HS-27A (cell line): ENCODE measurements around the gene ITGA1.
"Not testable (repeated sequence)": the region's sequence is repeated elsewhere in the genome, so short reads cannot be mapped to it uniquely, and the experiment has no call there.

ENCODE experiments used
- DNase-seq: peaks from one replicate; pipeline ENCODE4 v3.0.0-alpha.2; 2012; ENCODE audit warnings: low read depth, missing footprints

Gene ITGA1

DNA sequence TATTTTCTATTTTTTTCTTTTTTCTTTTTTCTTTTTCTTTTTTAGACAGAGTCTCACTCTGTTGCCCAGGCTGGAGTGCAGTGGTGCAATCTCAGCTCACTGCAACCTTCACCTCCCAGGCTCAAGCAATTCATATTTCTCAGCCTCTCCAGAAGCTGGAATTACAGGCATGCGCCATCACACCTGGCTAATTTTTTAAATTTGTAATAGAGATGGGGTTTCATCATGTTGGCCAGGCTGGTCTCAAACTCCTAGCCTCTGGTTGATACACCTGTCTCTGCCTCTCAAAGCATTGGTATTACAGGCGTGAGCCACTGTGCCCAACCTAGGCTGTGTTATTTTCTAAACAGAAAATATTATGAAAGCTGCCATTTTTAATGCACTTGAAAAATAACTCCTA lies 78.3 kb downstream of the ITGA1 start:
- not testable (repeated sequence) for DNase-seq

- no peak for DNase-seq
Observed at GRCh38 chr5:52867809-52868208, 80.1 kb downstream of the ITGA1 start.

GRCh38 chr5:52868417-52868816 lies 80.7 kb downstream of the ITGA1 start:
- no peak for DNase-seq

- no peak for DNase-seq
Observed at GRCh38 chr5:52869391-52869790, 81.7 kb downstream of the ITGA1 start.

GRCh38 chr5:52870448-52870847 lies 82.7 kb downstream of the ITGA1 start:
- no peak for DNase-seq

GRCh38 chr5:52875827-52876226 lies 88.1 kb downstream of the ITGA1 start:
- no peak for DNase-seq

DNA sequence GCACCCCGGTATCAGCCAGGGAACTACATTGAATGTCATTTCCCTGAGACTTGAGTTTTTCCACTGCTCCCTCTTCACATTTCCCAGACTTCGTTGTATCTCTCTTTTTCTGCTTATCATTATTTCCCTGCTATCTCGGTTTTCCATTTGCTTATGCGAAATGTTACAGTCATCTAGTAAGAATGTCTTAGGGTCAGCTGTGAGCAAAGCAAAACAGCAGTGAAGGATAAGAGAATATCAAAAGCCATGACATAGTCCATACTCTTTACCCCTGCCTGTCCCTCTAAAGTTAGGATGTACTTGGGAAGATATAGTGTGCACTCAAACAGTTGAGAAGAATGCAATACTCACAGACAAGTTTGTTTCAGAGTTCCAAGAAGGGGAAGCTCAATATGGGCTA lies 88.7 kb downstream of the ITGA1 start:
- no peak for DNase-seq

DNA sequence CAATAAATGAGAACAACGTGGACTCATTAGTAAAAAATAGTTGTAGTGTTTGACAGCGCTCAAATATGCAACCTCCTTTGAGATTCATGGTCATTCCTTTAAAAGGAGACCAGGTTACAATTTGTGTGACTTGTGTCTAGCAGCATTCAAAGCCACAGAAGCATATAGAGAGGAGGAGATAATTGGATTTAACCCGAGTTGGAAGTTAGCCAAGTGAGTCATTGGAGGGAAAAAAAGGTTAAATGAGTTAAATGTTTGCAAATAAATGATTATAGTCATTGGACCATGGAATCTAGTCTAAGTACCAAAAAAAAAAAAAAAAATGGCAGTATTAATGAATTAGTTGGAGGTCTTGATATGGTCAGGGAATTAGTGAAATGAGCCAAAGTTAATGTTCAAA lies 90.9 kb downstream of the ITGA1 start:
- no peak for DNase-seq

DNA sequence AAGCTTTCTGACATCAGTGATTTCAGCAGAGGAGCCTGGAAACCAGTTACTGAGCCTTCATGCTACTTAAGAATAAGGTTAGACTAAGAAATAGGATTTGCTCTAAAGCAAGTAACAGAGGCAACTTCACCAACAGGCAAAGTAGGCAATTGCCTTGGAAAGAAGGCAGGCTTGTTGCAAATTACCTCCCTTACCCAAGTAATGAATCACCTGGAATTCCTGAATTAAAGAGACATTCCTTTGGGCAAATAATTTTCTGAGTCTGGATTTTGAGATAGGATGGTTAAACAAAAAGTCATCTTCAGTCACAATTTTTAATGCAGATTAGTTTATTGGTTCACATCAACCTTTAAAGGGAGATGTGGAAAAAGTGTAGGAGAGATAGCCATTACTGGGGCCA lies 92.8 kb downstream of the ITGA1 start:
- DNase-seq = no peak

GRCh38 chr5:52881468-52881867 lies 93.8 kb downstream of the ITGA1 start:
- DNase-seq = no peak

DNA sequence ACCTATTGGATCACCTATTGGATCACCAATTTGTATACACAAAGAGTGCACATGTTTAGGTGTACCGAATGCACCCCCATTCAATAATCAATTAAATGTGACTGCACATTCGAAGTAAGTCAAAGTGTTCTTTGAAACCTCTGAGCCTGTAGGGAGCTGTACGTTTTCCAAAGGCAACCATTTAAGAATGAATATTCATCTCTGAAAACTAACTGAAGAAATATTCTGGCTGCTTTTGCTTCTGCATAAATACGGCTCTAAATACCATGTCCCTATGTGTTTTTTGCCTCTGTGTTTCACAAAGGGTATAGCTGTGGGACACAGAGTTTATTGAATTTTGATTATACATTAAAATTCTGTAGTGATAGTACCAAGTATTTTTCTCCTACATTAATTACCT lies 95.4 kb downstream of the ITGA1 start:
- no peak for DNase-seq

- DNase-seq = no peak
Observed at GRCh38 chr5:52884453-52884852, 96.7 kb downstream of the ITGA1 start.

- DNase-seq = no peak
Observed at GRCh38 chr5:52885614-52886013, 97.9 kb downstream of the ITGA1 start.

DNA sequence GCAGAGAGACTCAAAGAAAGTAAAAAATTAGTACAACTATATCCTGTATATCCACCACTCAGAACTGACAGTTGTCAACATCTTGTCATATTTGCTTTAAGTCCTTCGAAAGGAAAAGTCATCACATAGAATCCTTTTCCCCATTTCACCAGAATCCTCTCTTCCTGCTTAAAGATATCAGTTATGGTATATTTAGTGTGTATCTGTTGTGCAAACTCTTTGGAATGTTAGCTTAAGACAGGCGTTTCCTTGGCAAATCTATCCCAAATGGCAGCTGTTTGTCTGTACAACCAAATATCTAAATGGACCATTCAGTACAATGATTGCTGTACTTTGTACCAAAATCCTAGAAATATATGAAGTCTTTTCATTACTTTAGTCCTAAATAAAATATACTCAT lies 98.5 kb downstream of the ITGA1 start:
- no peak for DNase-seq

DNA sequence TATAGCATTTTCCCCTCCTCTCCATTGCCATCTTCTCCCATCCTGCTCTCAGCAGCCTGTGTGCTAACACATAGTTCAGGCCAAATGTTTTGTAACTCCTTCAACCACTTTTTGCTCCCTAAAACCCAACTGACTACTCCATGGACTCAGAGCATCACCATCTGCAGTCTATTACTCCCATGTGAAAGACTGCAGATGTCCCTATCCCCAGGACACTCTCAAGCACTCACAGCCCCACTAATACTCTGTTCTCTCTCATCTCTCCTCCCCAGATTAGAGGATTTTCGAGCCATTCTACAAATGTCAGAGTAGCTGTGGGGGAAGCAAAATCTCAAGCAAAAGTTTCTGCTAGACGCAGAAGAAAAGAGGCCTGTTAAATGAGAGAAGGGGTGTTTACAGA lies 99.3 kb downstream of the ITGA1 start:
- DNase-seq = no peak

DNA sequence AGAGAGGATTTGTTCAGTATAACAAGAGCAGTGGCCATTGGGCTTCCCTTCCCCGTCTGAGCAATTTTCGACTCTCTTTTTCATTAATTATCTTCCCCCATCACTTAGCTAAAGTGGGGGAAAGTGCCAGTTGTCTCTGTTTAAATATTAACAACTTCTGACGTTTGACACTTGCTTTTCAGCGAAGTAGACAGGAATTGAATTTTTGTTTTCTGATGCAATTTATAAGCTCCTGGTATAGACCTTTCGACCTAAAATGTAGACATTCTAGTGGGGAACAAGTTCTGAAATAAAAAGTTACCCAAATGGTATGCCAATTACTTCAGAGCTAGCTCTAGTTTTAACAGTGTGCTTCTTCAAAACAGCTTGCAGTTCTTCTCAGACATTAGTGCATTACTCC lies 100.6 kb downstream of the ITGA1 start:
- no peak for DNase-seq

- DNase-seq = no peak
Observed at GRCh38 chr5:52892242-52892878, 104.6 kb downstream of the ITGA1 start.

- no peak for DNase-seq
Observed at GRCh38 chr5:52893105-52893504, 105.4 kb downstream of the ITGA1 start.

- no peak for DNase-seq
Observed at GRCh38 chr5:52893863-52894262, 106.1 kb downstream of the ITGA1 start.

- no peak for DNase-seq
Observed at GRCh38 chr5:52894451-52894850, 106.7 kb downstream of the ITGA1 start.

DNA sequence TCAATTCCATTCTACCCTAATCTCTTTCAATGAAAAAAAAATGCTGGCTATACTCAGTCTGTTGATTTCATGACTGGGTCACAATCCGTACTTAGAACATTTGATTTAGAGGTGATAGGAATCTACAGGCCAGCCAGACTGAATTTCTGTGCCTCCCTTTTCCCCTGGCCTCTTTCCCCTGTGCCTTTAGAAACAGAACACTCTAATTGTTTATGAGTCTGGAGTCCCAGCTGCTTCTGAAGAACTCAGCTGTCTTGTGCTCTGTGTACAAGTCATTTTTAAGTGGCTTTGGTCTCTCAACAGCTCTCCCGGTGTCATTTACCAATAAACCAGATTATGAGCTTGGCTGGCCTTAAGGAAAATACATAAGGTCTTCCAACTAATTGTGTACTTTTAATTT lies 107.4 kb downstream of the ITGA1 start:
- no peak for DNase-seq

DNA sequence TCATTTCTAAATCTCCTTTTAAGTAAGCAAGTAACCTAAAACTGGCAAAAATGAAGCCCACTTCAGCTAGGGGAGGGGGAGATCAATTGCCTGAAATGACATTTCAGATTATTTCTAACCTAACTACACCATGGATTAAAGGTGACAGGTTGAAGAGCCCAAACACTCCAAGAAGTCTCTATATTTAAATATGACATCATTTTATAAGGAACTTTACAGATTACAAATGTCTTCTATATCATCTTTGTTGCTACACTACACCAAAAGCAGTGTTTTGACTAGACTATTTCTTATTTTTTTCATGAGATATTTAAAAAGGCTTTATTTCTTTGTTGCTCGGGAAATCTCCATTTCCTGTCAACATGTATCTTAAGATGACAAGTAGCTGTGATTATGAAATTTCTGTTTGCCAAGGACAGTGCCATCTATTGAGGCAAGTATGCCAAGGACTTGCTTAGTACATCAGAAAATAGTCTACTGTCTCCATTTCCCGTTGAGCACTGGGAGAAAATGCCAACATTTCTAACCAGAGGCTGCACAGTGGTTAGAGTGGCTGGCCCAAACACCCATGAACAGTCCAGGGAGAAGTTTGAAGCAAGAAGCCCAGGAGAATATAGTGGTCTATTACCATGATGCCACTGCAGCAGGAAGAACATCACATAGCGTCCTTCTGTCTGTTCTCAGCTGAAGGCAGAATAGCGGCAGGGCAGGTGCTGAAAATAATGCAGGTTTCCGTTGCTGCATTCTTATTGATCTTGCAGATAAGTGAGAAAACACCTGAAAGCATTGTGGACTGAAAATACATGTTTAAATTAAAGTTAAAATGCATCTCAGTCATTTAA lies 108.1 kb downstream of the ITGA1 start:
- DNase-seq = no peak

GRCh38 chr5:52896534-52897237 lies 109.0 kb downstream of the ITGA1 start:
- no peak for DNase-seq
